ENCODE results near the gene MLPH. TPM values are rescaled to one million over a fixed set of nuclear protein-coding genes. Genes with fewer than 3 reads are reported as not detected.
A peak's percentile ranks its signal among the peaks of the same experiment; 100 is the strongest.

MLPH gene
- total and polyA plus RNA-seq, 2 of the 13 experiments (the other 11 are each of a cell fraction or from before 2014, with no cell fraction given) = 0.12 TPM; not detected in 1

- TF ChIP-seq ZBED4 (CRISPR knock-in tag; IDR thresholded peaks at IDR 0.05; ENCODE audit: borderline replicate concordance) (no peak), SUZ12 (IDR thresholded peaks at IDR 0.05; ENCODE audit: low read depth, low read length) (no peak), GTF3A (CRISPR knock-in tag; conservative IDR thresholded peaks at IDR 0.05) (no peak), GPN1 (CRISPR knock-in tag; IDR thresholded peaks at IDR 0.05; ENCODE audit: borderline replicate concordance) (no peak), ETV6 (CRISPR knock-in tag; conservative IDR thresholded peaks at IDR 0.05) (no peak), ZNF205 (CRISPR knock-in tag; IDR thresholded peaks at IDR 0.05) (no peak), RCOR2 (CRISPR knock-in tag; IDR thresholded peaks at IDR 0.05) (no peak), TMF1 (CRISPR knock-in tag; IDR thresholded peaks at IDR 0.05; ENCODE audit: low read depth) (no peak), TBX2 (CRISPR knock-in tag; IDR thresholded peaks at IDR 0.05; ENCODE audit: borderline replicate concordance) (0 out of 2 replicates have a peak, but pooled peaks have one; percentile 36), NCOA2 (CRISPR knock-in tag; IDR thresholded peaks at IDR 0.05) (0 out of 2 replicates have a peak, but pooled peaks have one; percentile 19), RELA (CRISPR knock-in tag; IDR thresholded peaks at IDR 0.05) (no peak), ZNF687 (CRISPR knock-in tag; IDR thresholded peaks at IDR 0.05) (peak; percentile 87), PCBP2 (optimal IDR thresholded peaks at IDR 0.05; ENCODE audit: low read depth, low read length, poor library complexity, severe bottlenecking) (no peak), ELF1 (CRISPR knock-in tag; IDR thresholded peaks at IDR 0.05) (no peak), ZNF230 (CRISPR knock-in tag; IDR thresholded peaks at IDR 0.05) (0 out of 2 replicates have a peak, but pooled peaks have one; percentile 33), ARNT (IDR thresholded peaks at IDR 0.05) (no peak), AKAP8 (CRISPR knock-in tag; IDR thresholded peaks at IDR 0.05) (no peak), ZNF598 (CRISPR knock-in tag; IDR thresholded peaks at IDR 0.05; ENCODE audit: borderline replicate concordance) (no peak), POLR2AphosphoS5 (IDR thresholded peaks at IDR 0.05; ENCODE audit: low read depth, low read length) (no peak), ARNTL (CRISPR knock-in tag; IDR thresholded peaks at IDR 0.05) (no peak)
Observed at GRCh38 chr2:237596520-237597195, 109.6 kb downstream of the MLPH start (continued).
